ENCODE data around the gene XRCC6. TPM values are rescaled to one million over a fixed set of nuclear protein-coding genes. Genes with fewer than 3 reads are reported as not detected.

XRCC6 gene
- total and polyA plus RNA-seq, 2 of the 4 experiments (the other 2 are of a cell fraction): 202 to 401 TPM

DNA sequence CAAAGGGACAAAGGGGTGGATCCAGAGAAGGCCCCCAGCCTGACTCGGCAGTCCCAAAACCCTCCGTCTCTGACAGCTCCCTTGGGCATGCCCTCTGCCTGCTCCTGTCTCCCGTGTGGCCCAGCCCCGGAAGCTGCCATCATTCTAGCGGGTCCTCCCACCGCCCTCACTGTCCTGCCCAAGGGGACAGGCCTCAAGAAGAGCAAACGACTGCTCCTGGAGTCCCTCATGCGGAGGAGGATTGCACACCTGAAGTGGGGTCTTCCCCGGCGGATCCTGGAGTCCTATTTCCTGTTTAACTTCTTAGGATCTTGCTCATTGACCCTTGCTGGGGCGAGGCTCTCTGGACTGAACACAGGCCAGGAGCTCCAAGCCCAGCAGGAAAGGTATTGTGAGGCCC lies 75.6 kb downstream of the XRCC6 start:
- no peak overlapping the region for H3K4ac ChIP-seq (ENCODE audit: low read depth, low read length)
- no TSS peak for BruUV-seq (replicated peaks)
- intact Hi-C loops (cut with micrococcal nuclease): loop anchor here (1.0 to 2.0 kb wide), 2 partner anchors 50 to 245 kb away; no protein-coding TSS in a partner anchor
- ChIA-PET CTCF (interaction anchor here (0.6 to 2.2 kb wide), 22 partner anchors 9 to 777 kb away, joined by 3 to 26 read pairs (median 5); partner anchors contain the start of genes CCDC134, CENPM and SNU13), POLR2A (ENCODE audit: unreplicated experiment) (interaction anchor here (0.5 to 1.1 kb wide), 2 partner anchors 8 to 365 kb away, joined by 4 to 14 read pairs; partner anchors contain the start of gene SNU13)
- no peaks in the 10 kb centered on the region for H3K9me3 ChIP-seq (ENCODE audit: control insufficient read depth, insufficient read depth, low read length)
- H3K4me1 ChIP-seq (ENCODE audit: control insufficient read depth, insufficient read depth, low read length): peaks cover 6% of the 10 kb centered on the region
- H3K79me1 ChIP-seq (ENCODE audit: low read depth in 1 of 2, low read length in 2 of 2): no peaks in the 10 kb centered on the region
- 49% methylated on average over 7 of the region's 11 CpGs; no CpG with 5 or more reads in 1 of the 2 experiments for WGBS, 2 experiments (ENCODE audit: extremely low coverage in 2 of 2, insufficient read length in 1 of 2)
- TF ChIP-seq, protein P1, sequence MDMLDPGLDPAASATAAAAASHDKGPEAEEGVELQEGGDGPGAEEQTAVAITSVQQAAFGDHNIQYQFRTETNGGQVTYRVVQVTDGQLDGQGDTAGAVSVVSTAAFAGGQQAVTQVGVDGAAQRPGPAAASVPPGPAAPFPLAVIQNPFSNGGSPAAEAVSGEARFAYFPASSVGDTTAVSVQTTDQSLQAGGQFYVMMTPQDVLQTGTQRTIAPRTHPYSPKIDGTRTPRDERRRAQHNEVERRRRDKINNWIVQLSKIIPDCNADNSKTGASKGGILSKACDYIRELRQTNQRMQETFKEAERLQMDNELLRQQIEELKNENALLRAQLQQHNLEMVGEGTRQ (IDR thresholded peaks at IDR 0.05; ENCODE audit: low read depth, low read length): no peak
- TF ChIP-seq, protein P2, sequence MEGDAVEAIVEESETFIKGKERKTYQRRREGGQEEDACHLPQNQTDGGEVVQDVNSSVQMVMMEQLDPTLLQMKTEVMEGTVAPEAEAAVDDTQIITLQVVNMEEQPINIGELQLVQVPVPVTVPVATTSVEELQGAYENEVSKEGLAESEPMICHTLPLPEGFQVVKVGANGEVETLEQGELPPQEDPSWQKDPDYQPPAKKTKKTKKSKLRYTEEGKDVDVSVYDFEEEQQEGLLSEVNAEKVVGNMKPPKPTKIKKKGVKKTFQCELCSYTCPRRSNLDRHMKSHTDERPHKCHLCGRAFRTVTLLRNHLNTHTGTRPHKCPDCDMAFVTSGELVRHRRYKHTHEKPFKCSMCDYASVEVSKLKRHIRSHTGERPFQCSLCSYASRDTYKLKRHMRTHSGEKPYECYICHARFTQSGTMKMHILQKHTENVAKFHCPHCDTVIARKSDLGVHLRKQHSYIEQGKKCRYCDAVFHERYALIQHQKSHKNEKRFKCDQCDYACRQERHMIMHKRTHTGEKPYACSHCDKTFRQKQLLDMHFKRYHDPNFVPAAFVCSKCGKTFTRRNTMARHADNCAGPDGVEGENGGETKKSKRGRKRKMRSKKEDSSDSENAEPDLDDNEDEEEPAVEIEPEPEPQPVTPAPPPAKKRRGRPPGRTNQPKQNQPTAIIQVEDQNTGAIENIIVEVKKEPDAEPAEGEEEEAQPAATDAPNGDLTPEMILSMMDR (conservative IDR thresholded peaks at IDR 0.05; ENCODE audit: low read depth, low read length): no peak
- TF ChIP-seq, protein P3, sequence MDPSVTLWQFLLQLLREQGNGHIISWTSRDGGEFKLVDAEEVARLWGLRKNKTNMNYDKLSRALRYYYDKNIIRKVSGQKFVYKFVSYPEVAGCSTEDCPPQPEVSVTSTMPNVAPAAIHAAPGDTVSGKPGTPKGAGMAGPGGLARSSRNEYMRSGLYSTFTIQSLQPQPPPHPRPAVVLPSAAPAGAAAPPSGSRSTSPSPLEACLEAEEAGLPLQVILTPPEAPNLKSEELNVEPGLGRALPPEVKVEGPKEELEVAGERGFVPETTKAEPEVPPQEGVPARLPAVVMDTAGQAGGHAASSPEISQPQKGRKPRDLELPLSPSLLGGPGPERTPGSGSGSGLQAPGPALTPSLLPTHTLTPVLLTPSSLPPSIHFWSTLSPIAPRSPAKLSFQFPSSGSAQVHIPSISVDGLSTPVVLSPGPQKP (IDR thresholded peaks at IDR 0.05; ENCODE audit: borderline replicate concordance, low read depth, low read length): no peak
- TF ChIP-seq CHD1 (IDR thresholded peaks at IDR 0.05; ENCODE audit: low read depth, low read length) (no peak), MAFK (IDR thresholded peaks at IDR 0.05; ENCODE audit: low read depth, low read length) (no peak), BHLHE40 (IDR thresholded peaks at IDR 0.05; ENCODE audit: low read depth, low read length) (no peak), RCOR1 (IDR thresholded peaks at IDR 0.05; ENCODE audit: insufficient replicate concordance, low read length) (no peak), MAZ (IDR thresholded peaks at IDR 0.05; ENCODE audit: borderline replicate concordance, low read depth, low read length) (no peak)
- 0 out of 2 replicates have a peak, but pooled peaks cover 3% of the 10 kb centered on the region for H3K9me1 ChIP-seq (ENCODE audit: insufficient read depth, low read length)
- peak overlapping the region; percentile 96 for H2AFZ ChIP-seq (replicated peaks; ENCODE audit: low read length, poor library complexity)
- H3K9ac ChIP-seq (ENCODE audit: low read depth, low read length): peak overlapping the region; percentile 10; the same call in 1 of the 2 replicates
- H2AK5ac ChIP-seq (ENCODE audit: low read depth, low read length): 0 out of 2 replicates have a peak overlapping the region, but pooled peaks have one; percentile 37
- peak overlapping the region; percentile 51 for H4K5ac ChIP-seq (ENCODE audit: low read depth, low read length)
- H3K56ac ChIP-seq (ENCODE audit: extremely low read depth, insufficient read depth, low read length): no peak overlapping the region
- no peak overlapping the region for H2BK5ac ChIP-seq (ENCODE audit: low read depth, low read length, poor library complexity, severe bottlenecking)
- peak overlapping the region; percentile 71 for H2AK9ac ChIP-seq (replicated peaks; ENCODE audit: low read depth, low read length, poor library complexity)
- H4K20me1 ChIP-seq (ENCODE audit: insufficient read depth, low read length): no peaks in the 10 kb centered on the region
- in situ Hi-C loops (cut with MboI; ENCODE audit: low sequenced_read_pairs): loop anchor here (5.0 kb wide), 1 partner anchor 246 kb away; no protein-coding TSS in a partner anchor
- H2BK20ac ChIP-seq (ENCODE audit: low read depth, low read length): peak overlapping the region; percentile 14; the same call in 1 of the 2 replicates
- peak overlapping the region; percentile 54; the same call in 1 of the 2 replicates for H4K91ac ChIP-seq (ENCODE audit: insufficient read depth, low read depth, low read length)
- no peak overlapping the region for H3K23ac ChIP-seq (ENCODE audit: low read depth, low read length)
- dilution Hi-C loops (cut with HindIII; ENCODE audit: low sequenced_read_pairs, unreplicated experiment): no loop called here
- no peak overlapping the region for H3K4me2 ChIP-seq (ENCODE audit: low read depth, low read length)
- no peak overlapping the region for H2BK15ac ChIP-seq (ENCODE audit: low read depth, low read length)
- H3K4me3 ChIP-seq (ENCODE audit: insufficient read depth, low read depth, low read length): no peak overlapping the region
- 0 out of 2 replicates have a peak overlapping the region, but pooled peaks have one; percentile 5 for H3K27ac ChIP-seq (ENCODE audit: insufficient read depth, low read length)
- ATAC-seq (ENCODE audit: low read depth): peak; percentile 7; the same call in 1 of the 2 replicates
- no peak overlapping the region for H3K14ac ChIP-seq (replicated peaks; ENCODE audit: low read depth, low read length)
- no peaks in the 10 kb centered on the region; the same call in 1 of the 2 replicates for H3K27me3 ChIP-seq (ENCODE audit: control insufficient read depth, insufficient read depth, low read length)
- peak overlapping the region; percentile 27 to 92; a peak in 3 of 4 replicates for H4K8ac ChIP-seq (ENCODE audit: low read depth in 2 of 2, low read length in 2 of 2)
- H3K18ac ChIP-seq (ENCODE audit: low read depth, low read length): no peak overlapping the region
- DNase-seq: no peak
- peaks cover 7% of the 10 kb centered on the region; the same call in 1 of the 2 replicates for H3K36me3 ChIP-seq (ENCODE audit: control insufficient read depth, insufficient read depth, low read length)
- peak overlapping the region; percentile 44; the same call in 1 of the 2 replicates for H2BK120ac ChIP-seq (ENCODE audit: low read depth, low read length)
